IMR-90 (cell line): ENCODE results near the gene GDNF. TPM values are rescaled to one million over a fixed set of nuclear protein-coding genes. Genes with fewer than 3 reads are reported as not detected.

Experiments used
- ATAC-seq: fragments of 200-7000 bp; cut with Tn5 transposase; 2 replicates; pipeline ENCODE4 v1.9.1; 2020; ENCODE audit warnings: low read depth, mild to moderate bottlenecking, moderate library complexity
- BruUV-seq: library from RNA; stranded (reverse); fragments of 400-500 nt; replicated peaks from 2 replicates; lab custom pipeline; 2021; lab: Mats Ljungman, UMichigan
- CTCF ChIA-PET: fragments of 300-600 bp; formaldehyde crosslinking; extraction: SDS; loops from one replicate; lab custom pipeline; 2021; ENCODE audit warnings: antibody characterized with exemption; lab: Yijun Ruan, JAX
- POLR2A ChIA-PET: fragments of 300-600 bp; sonication (Branson Sonifier 250); formaldehyde crosslinking; loops from one replicate; lab custom pipeline; 2022; ENCODE audit warnings: antibody characterized with exemption; ENCODE audit not compliant: unreplicated experiment; lab: Charles Lee
- DNase-seq: peaks from one replicate; pipeline ENCODE4 v3.0.0; 2013
- H2AFZ ChIP-seq: replicated peaks from 2 replicates; pipeline ENCODE3; 2013; ENCODE audit warnings: low read length, mild to moderate bottlenecking; ENCODE audit not compliant: poor library complexity
- H2AK5ac ChIP-seq: 2 replicates; pipeline ENCODE4 v1.6.1; 2013; ENCODE audit warnings: low read depth, low read length, inconsistent platforms
- H2AK9ac ChIP-seq: replicated peaks from 2 replicates; pipeline ENCODE3; 2013; ENCODE audit warnings: mild to moderate bottlenecking, low read depth, low read length, moderate library complexity; ENCODE audit not compliant: poor library complexity
- H2BK120ac ChIP-seq: 2 replicates; pipeline ENCODE4 v1.6.1; 2013; ENCODE audit warnings: low read depth, low read length, inconsistent platforms
- H2BK15ac ChIP-seq: 3 replicates; pipeline ENCODE4 v1.6.1; 2013; ENCODE audit warnings: low read depth, low read length, inconsistent platforms
- H2BK20ac ChIP-seq: 2 replicates; pipeline ENCODE4 v1.6.1; 2013; ENCODE audit warnings: low read depth, mild to moderate bottlenecking, inconsistent platforms, low read length, moderate library complexity
- H2BK5ac ChIP-seq: 2 replicates; pipeline ENCODE4 v1.6.1; 2013; ENCODE audit warnings: mild to moderate bottlenecking, low read depth, low read length, inconsistent platforms; ENCODE audit not compliant: poor library complexity, severe bottlenecking
- H3K14ac ChIP-seq: replicated peaks from 2 replicates; pipeline ENCODE4 v1.6.1; 2013; ENCODE audit warnings: low read depth, low read length, inconsistent platforms
- H3K18ac ChIP-seq: 2 replicates; pipeline ENCODE4 v1.6.1; 2013; ENCODE audit warnings: low read depth, low read length, control low read depth
- H3K23ac ChIP-seq: 2 replicates; pipeline ENCODE4 v1.6.1; 2013; ENCODE audit warnings: low read depth, low read length, inconsistent platforms
- H3K27ac ChIP-seq: 2 replicates; pipeline ENCODE4 v1.5.1; 2013; ENCODE audit warnings: mild to moderate bottlenecking, control low read depth, low read length; ENCODE audit not compliant: insufficient read depth
- H3K27me3 ChIP-seq: 2 replicates; pipeline ENCODE4 v1.6.1; 2013; ENCODE audit warnings: low read length; ENCODE audit not compliant: control insufficient read depth, insufficient read depth
- H3K36me3 ChIP-seq: 2 replicates; pipeline ENCODE4 v1.6.1; 2013; ENCODE audit warnings: low read length, mixed read lengths; ENCODE audit not compliant: control insufficient read depth, insufficient read depth
- H3K4ac ChIP-seq: 2 replicates; pipeline ENCODE4 v1.6.1; 2013; ENCODE audit warnings: low read depth, low read length, inconsistent platforms
- H3K4me1 ChIP-seq: 2 replicates; pipeline ENCODE4 v1.6.1; 2013; ENCODE audit warnings: low read length, mixed read lengths; ENCODE audit not compliant: control insufficient read depth, insufficient read depth
- H3K4me2 ChIP-seq: 2 replicates; pipeline ENCODE4 v1.6.1; 2013; ENCODE audit warnings: low read depth, mild to moderate bottlenecking, control low read depth, low read length, moderate library complexity
- H3K4me3 ChIP-seq: 2 replicates; pipeline ENCODE4 v1.5.1; 2013; ENCODE audit warnings: low read depth, mild to moderate bottlenecking, control low read depth, low read length, moderate library complexity; ENCODE audit not compliant: insufficient read depth
- H3K56ac ChIP-seq: 2 replicates; pipeline ENCODE4 v1.6.1; 2013; ENCODE audit warnings: low read length, inconsistent platforms; ENCODE audit not compliant: insufficient read depth; ENCODE audit errors: extremely low read depth
- H3K79me1 ChIP-seq, 2 experiments: 2 replicates each; pipeline ENCODE4 v1.6.1; 2013; ENCODE audit warnings: low read length in 2 of 2, inconsistent platforms in 1 of 2, low read depth in 1 of 2
- H3K9ac ChIP-seq: 2 replicates; pipeline ENCODE4 v1.6.1; 2013; ENCODE audit warnings: low read depth, low read length, control low read depth
- H3K9me1 ChIP-seq: 2 replicates; pipeline ENCODE4 v1.6.1; 2013; ENCODE audit warnings: low read length, inconsistent platforms; ENCODE audit not compliant: insufficient read depth
- H3K9me3 ChIP-seq: 2 replicates; pipeline ENCODE4 v1.6.1; 2013; ENCODE audit warnings: low read length; ENCODE audit not compliant: control insufficient read depth, insufficient read depth
- H4K20me1 ChIP-seq: 2 replicates; pipeline ENCODE4 v1.6.1; 2013; ENCODE audit warnings: low read length, inconsistent platforms; ENCODE audit not compliant: insufficient read depth
- H4K5ac ChIP-seq: 2 replicates; pipeline ENCODE4 v1.6.1; 2013; ENCODE audit warnings: mild to moderate bottlenecking, low read depth, low read length, control low read depth
- H4K8ac ChIP-seq, 2 experiments: 2 replicates each; pipeline ENCODE4 v1.6.1; 2013; ENCODE audit warnings: low read depth in 2 of 2, low read length in 2 of 2, control low read depth in 1 of 2, inconsistent platforms in 1 of 2
- H4K91ac ChIP-seq: 2 replicates; pipeline ENCODE4 v1.6.1; 2013; ENCODE audit warnings: low read depth, low read length, inconsistent platforms; ENCODE audit not compliant: insufficient read depth
- BHLHE40 ChIP-seq: fragments of 150-350 bp; IDR thresholded peaks from 2 replicates; pipeline ENCODE4 v1.6.1; 2016; ENCODE audit warnings: mild to moderate bottlenecking, low read depth, low read length
- POLR2A ChIP-seq: IDR thresholded peaks from 2 replicates; pipeline ENCODE4 v1.6.1; 2012; ENCODE audit warnings: mild to moderate bottlenecking, low read depth, low read length
- RAD21 ChIP-seq: IDR thresholded peaks from 2 replicates; pipeline ENCODE4 v1.6.1; 2012; ENCODE audit warnings: low read length, improper control_type of control experiment
- WGBS, 2 experiments: methylation state at CpG; one replicate each; pipeline versions ENCODE4 v1.1.5 to v1.1.7; 2013; ENCODE audit warnings: missing lambda C conversion rate in 2 of 2; ENCODE audit not compliant: insufficient read length in 1 of 2; ENCODE audit errors: extremely low coverage in 2 of 2; 5-methylcytosine and 5-hydroxymethylcytosine counted together
- dilution Hi-C: fragments of 300-500 bp; cut with HindIII; formaldehyde crosslinking; loops from one replicate; pipeline ENCODE4 v1.14.3; 2018; ENCODE audit warnings: low sequenced_read_pairs; ENCODE audit not compliant: unreplicated experiment
- in situ Hi-C: fragments of 300-500 bp; cut with MboI; formaldehyde crosslinking; loops from 3 replicates; pipeline ENCODE4 v1.14.3; 2019; ENCODE audit warnings: low sequenced_read_pairs, inconsistent platforms, mixed read lengths
- intact Hi-C: fragments of 100-400 bp; cut with micrococcal nuclease; formaldehyde crosslinking; loops from 2 replicates; pipeline ENCODE4 v1.10.0; 2022
- polyA plus RNA-seq, 3 experiments: library from polyadenylated mRNA; depleted of rRNA; stranded (reverse); fragments of >200 nt; gene quantifications; 2 replicates each; pipeline ENCODE4 v1.2.3, GENCODE V29; 2012; ENCODE audit warnings: low replicate concordance in 1 of 3
- total RNA-seq: library from RNA; depleted of rRNA; stranded (reverse); fragments of >200 nt; gene quantifications from 2 replicates; pipeline ENCODE4 v1.2.3, GENCODE V29; 2012
- TF ChIP-seq, protein P1 (sequence below): conservative IDR thresholded peaks from 2 replicates; pipeline ENCODE4 v1.5.1; 2012; ENCODE audit warnings: mild to moderate bottlenecking, low read depth, low read length, improper control_type of control experiment

Gene GDNF
- total and polyA plus RNA-seq, 2 of the 4 experiments (the other 2 are of a cell fraction): 0.18 to 0.82 TPM

DNA sequence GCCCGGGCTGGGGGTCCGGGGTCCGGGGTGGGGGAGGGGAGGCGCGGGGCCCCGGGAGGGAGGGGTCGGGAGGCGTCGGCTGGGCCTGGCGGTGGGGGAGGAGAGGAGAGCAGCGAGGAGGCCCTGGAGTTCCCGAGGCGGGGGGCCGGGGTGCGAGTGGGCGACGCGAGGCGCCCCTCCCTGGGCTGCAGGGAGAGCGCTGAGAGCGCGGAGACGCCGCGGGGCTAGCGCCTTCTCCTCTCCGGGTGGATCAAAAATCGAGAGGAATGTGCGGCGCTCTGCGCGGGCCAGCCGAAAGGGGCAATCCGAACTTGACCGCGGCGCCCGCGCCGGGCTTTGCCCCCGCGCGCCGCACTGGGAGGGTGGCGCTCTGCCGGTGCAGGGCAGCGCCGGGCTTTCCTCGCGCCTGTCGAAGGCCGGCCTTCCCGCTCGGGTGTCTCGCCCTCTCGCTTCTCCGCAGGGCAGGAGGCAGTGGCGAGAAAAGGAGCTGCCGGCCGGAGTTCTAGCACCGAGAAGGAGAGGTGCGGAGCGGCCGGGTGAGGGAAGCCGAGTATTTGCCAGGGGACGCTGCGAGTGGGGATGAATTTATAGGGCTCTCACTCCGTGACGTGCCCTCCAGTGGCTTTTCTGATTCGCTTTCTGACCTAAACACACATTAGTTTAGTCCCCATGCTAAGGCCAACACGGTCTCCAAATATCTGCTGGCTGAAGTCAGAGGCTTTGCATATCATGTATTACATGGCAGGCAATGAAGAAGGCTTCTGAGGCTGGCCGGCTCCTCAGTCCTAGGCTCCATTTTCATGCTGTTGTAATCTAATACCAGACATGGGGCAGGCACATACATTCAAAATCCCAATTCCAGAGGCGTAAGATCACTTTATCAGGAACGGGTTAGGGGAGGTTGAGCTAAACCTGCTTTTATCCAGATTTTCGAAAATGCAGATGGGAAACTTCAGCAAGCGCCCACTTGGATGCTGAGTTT, 503 bp upstream of the GDNF start:
- BruUV-seq: no TSS peak
- Histone ChIP-seq H3K36me3 (no peaks in the 10 kb centered on the region), H3K18ac (no peak overlapping the region; the same call in 1 of the 2 replicates), H3K4me3 (peak overlapping the region; percentile 53), H2AFZ (peak overlapping the region; percentile 89), H3K14ac (peak overlapping the region; percentile 55; the same call in 1 of the 2 replicates), H3K27me3 (peaks cover 14% of the 10 kb centered on the region; the same call in 1 of the 2 replicates), H2BK120ac (peak overlapping the region; percentile 6; the same call in 1 of the 2 replicates), H3K9me1 (peaks cover 3% of the 10 kb centered on the region; the same call in 1 of the 2 replicates), H2AK5ac (no peak overlapping the region), H3K4me1 (peaks cover 2% of the 10 kb centered on the region), H3K27ac (peak overlapping the region; percentile 24), H3K79me1 (0 out of 4 replicates have a peak, but pooled peaks cover 0 to 5% of the 10 kb centered on the region in 2 experiments), H2BK5ac (peak overlapping the region; percentile 57), H3K9me3 (no peaks in the 10 kb centered on the region), H4K20me1 (peaks cover 9% of the 10 kb centered on the region; the same call in 1 of the 2 replicates), H2BK20ac (no peak overlapping the region), H3K56ac (no peak overlapping the region), H2AK9ac (peak overlapping the region; percentile 88), H4K5ac (no peak overlapping the region), H3K9ac (peak overlapping the region; percentile 40), H4K91ac (no peak overlapping the region), H4K8ac (peak overlapping the region in 1 of 2 experiments; percentile 2; a peak in 1 of 4 replicates), H3K4me2 (peak overlapping the region; percentile 81), H3K4ac (peak overlapping the region; percentile 8), H2BK15ac (no peak overlapping the region), H3K23ac (peak overlapping the region; percentile 10; the same call in 1 of the 2 replicates)
- intact Hi-C loops (no loop called here), dilution Hi-C loops (no loop called here), in situ Hi-C loops (no loop called here)
- DNase-seq: peak; percentile 77
- ATAC-seq: peak; percentile 62
- CTCF ChIA-PET: interaction anchor here (0.5 kb wide), 1 partner anchor 353 kb away, joined by 7 read pairs; no protein-coding TSS in a partner anchor
- 2% methylated on average over 44 of the region's 76 CpGs; no CpG with 5 or more reads in 1 of the 2 experiments for WGBS, 2 experiments
- POLR2A ChIA-PET: interaction anchor here (0.8 kb wide), 1 partner anchor 56 kb away, joined by 3 read pairs; no protein-coding TSS in a partner anchor
- TF ChIP-seq POLR2A (peak; percentile 88), BHLHE40 (no peak), RAD21 (peak; percentile 27)
- TF ChIP-seq, protein P1, sequence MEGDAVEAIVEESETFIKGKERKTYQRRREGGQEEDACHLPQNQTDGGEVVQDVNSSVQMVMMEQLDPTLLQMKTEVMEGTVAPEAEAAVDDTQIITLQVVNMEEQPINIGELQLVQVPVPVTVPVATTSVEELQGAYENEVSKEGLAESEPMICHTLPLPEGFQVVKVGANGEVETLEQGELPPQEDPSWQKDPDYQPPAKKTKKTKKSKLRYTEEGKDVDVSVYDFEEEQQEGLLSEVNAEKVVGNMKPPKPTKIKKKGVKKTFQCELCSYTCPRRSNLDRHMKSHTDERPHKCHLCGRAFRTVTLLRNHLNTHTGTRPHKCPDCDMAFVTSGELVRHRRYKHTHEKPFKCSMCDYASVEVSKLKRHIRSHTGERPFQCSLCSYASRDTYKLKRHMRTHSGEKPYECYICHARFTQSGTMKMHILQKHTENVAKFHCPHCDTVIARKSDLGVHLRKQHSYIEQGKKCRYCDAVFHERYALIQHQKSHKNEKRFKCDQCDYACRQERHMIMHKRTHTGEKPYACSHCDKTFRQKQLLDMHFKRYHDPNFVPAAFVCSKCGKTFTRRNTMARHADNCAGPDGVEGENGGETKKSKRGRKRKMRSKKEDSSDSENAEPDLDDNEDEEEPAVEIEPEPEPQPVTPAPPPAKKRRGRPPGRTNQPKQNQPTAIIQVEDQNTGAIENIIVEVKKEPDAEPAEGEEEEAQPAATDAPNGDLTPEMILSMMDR: peak; percentile 29; the same call in 1 of the 2 replicates
